Smooth muscle cell (in vitro differentiated cells): Measurements from ENCODE around the gene TMEM151A. TPM values are rescaled to one million over a fixed set of nuclear protein-coding genes. Genes with fewer than 3 reads are reported as not detected.

Experiments used
- DNase-seq: peaks from one replicate; lab custom pipeline; 2025; ENCODE audit not compliant: unreplicated experiment; lab: John Stamatoyannopoulos, UW
- H2AFZ ChIP-seq: fragments of 200-600 bp; sonication (generic); 2 replicates; pipeline ENCODE4 v1.6.0; 2016; ENCODE audit warnings: antibody characterized with exemption, low read depth, mild to moderate bottlenecking
- H3F3A ChIP-seq: fragments of 200-600 bp; sonication (generic); 2 replicates; pipeline ENCODE4 v1.6.0; 2017; ENCODE audit warnings: antibody characterized with exemption, low read depth
- H3K27ac ChIP-seq: fragments of 200-600 bp; sonication (generic); 2 replicates; pipeline ENCODE4 v1.5.1; 2016; ENCODE audit warnings: low read depth, mild to moderate bottlenecking
- H3K27me3 ChIP-seq: fragments of 200-600 bp; sonication (generic); 2 replicates; pipeline ENCODE4 v1.6.1; 2016; ENCODE audit warnings: low read depth, mild to moderate bottlenecking
- H3K36me3 ChIP-seq: fragments of 200-600 bp; sonication (generic); 2 replicates; pipeline ENCODE4 v1.5.1; 2016; ENCODE audit warnings: low read depth
- H3K4me1 ChIP-seq: fragments of 200-600 bp; sonication (generic); 2 replicates; pipeline ENCODE4 v1.5.1; 2016; ENCODE audit warnings: low read depth
- H3K4me2 ChIP-seq: fragments of 200-600 bp; sonication (generic); 2 replicates; pipeline ENCODE4 v1.6.0; 2016; ENCODE audit warnings: mild to moderate bottlenecking
- H3K4me3 ChIP-seq: fragments of 200-600 bp; sonication (generic); 2 replicates; pipeline ENCODE4 v1.5.1; 2016; ENCODE audit warnings: mild to moderate bottlenecking
- H3K79me2 ChIP-seq: fragments of 200-600 bp; sonication (generic); 2 replicates; pipeline ENCODE4 v1.6.0; 2016; ENCODE audit warnings: low read depth, mild to moderate bottlenecking
- H3K9ac ChIP-seq: fragments of 200-600 bp; sonication (generic); 2 replicates; pipeline ENCODE4 v1.6.0; 2016; ENCODE audit warnings: low read depth
- H3K9me3 ChIP-seq: fragments of 200-600 bp; sonication (generic); replicated peaks from 2 replicates; pipeline ENCODE4 v1.5.1; 2016; ENCODE audit warnings: low read depth
- H4K20me1 ChIP-seq: fragments of 200-600 bp; sonication (generic); 2 replicates; pipeline ENCODE4 v1.6.0; 2016; ENCODE audit warnings: low read depth
- WGBS: methylation state at CpG from one replicate; pipeline ENCODE4 v1.1.7; 2016; ENCODE audit warnings: low lambda C conversion rate; 5-methylcytosine and 5-hydroxymethylcytosine counted together
- polyA plus RNA-seq: library from polyadenylated mRNA; unstranded; fragments of >200 nt; fragmentation: Nextera tagmentation; extraction: Ambion mirVana; gene quantifications from 2 replicates; pipeline ENCODE4 v1.2.1, GENCODE V29; 2016
- total RNA-seq: library from RNA; depleted of rRNA; stranded (reverse); fragments of >200 nt; gene quantifications from 2 replicates; pipeline ENCODE4 v1.2.3, GENCODE V29; 2014
- TF ChIP-seq, protein P1 (sequence below): fragments of 200-600 bp; sonication (generic); IDR thresholded peaks from 2 replicates; pipeline ENCODE4 v1.5.1; 2017; ENCODE audit warnings: borderline replicate concordance, mild to moderate bottlenecking, antibody characterized with exemption; ENCODE audit not compliant: insufficient read depth, poor library complexity, severe bottlenecking

TMEM151A gene
- total and polyA plus RNA-seq, 2 experiments from 2014 or later: 0.18 to 0.64 TPM

DNA sequence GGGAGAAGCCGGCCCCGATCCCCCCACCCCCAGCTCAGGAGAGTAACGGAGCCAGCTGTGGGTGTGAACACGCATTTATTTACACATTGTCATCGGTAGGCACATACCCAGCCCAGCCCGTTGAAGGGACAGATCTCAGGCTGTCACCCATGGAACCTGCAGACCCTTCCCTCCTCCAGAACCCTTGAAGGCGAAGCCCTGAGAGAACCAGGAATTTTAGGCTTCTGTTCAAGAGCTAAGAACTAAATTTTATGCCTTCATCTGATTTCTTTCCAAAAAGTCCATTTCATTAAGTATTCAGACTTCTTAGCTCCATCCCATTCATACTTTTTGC, 53.6 kb downstream of the TMEM151A start:
- peak overlapping the region; percentile 89 for H2AFZ ChIP-seq
- H3K9ac ChIP-seq: peak overlapping the region; percentile 95
- H3K4me3 ChIP-seq: peak overlapping the region; percentile 95
- no peaks in the 10 kb centered on the region for H4K20me1 ChIP-seq
- H3F3A ChIP-seq: no peaks in the 10 kb centered on the region
- peaks cover 28% of the 10 kb centered on the region for H3K4me1 ChIP-seq
- no peak for DNase-seq
- H3K4me2 ChIP-seq: peak overlapping the region; percentile 91
- H3K27ac ChIP-seq: peak overlapping the region; percentile 88
- no peaks in the 10 kb centered on the region for H3K9me3 ChIP-seq
- TF ChIP-seq, protein P1, sequence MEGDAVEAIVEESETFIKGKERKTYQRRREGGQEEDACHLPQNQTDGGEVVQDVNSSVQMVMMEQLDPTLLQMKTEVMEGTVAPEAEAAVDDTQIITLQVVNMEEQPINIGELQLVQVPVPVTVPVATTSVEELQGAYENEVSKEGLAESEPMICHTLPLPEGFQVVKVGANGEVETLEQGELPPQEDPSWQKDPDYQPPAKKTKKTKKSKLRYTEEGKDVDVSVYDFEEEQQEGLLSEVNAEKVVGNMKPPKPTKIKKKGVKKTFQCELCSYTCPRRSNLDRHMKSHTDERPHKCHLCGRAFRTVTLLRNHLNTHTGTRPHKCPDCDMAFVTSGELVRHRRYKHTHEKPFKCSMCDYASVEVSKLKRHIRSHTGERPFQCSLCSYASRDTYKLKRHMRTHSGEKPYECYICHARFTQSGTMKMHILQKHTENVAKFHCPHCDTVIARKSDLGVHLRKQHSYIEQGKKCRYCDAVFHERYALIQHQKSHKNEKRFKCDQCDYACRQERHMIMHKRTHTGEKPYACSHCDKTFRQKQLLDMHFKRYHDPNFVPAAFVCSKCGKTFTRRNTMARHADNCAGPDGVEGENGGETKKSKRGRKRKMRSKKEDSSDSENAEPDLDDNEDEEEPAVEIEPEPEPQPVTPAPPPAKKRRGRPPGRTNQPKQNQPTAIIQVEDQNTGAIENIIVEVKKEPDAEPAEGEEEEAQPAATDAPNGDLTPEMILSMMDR: no peak
- 13% methylated on average over 7 of the region's 7 CpGs for WGBS
- peaks cover 31% of the 10 kb centered on the region for H3K79me2 ChIP-seq
- H3K27me3 ChIP-seq: no peaks in the 10 kb centered on the region
- no peaks in the 10 kb centered on the region for H3K36me3 ChIP-seq

Other genes starting within 250 kb of the TMEM151A start
- gene GAL3ST3, start 242.7 kb upstream of the TMEM151A start, total RNA-seq: 0.27 TPM in 1 of 2 replicates, not detected in the other
- 0.23 TPM in 1 of 2 replicates, not detected in the other for gene GAL3ST3, start 242.7 kb upstream of the TMEM151A start, polyA plus RNA-seq
- 104 and 125 TPM in 2 replicates for gene SF3B2, start 239.5 kb upstream of the TMEM151A start, total RNA-seq
- 182 and 203 TPM in 2 replicates for gene SF3B2, start 239.5 kb upstream of the TMEM151A start, polyA plus RNA-seq
- 48.0 and 87.6 TPM in 2 replicates for gene PACS1, start 221.6 kb upstream of the TMEM151A start, total RNA-seq
- 139 and 140 TPM in 2 replicates for gene PACS1, start 221.6 kb upstream of the TMEM151A start, polyA plus RNA-seq
- gene KLC2, start 34.2 kb upstream of the TMEM151A start, total RNA-seq: 8.9 and 11.5 TPM in 2 replicates
- 29.3 and 38.6 TPM in 2 replicates for gene KLC2, start 34.2 kb upstream of the TMEM151A start, polyA plus RNA-seq
- 53.3 and 57.7 TPM in 2 replicates for gene RAB1B, start 23.3 kb upstream of the TMEM151A start, total RNA-seq
- 20.9 and 23.3 TPM in 2 replicates for gene RAB1B, start 23.3 kb upstream of the TMEM151A start, polyA plus RNA-seq
- 5.1 and 12.2 TPM in 2 replicates for gene CNIH2, start 13.7 kb upstream of the TMEM151A start, total RNA-seq
- 13.7 and 17.0 TPM in 2 replicates for gene CNIH2, start 13.7 kb upstream of the TMEM151A start, polyA plus RNA-seq
- gene YIF1A, start 2.8 kb upstream of the TMEM151A start, total RNA-seq: 110 and 195 TPM in 2 replicates
- gene YIF1A, start 2.8 kb upstream of the TMEM151A start, polyA plus RNA-seq: 320 and 365 TPM in 2 replicates
- 29.0 and 35.5 TPM in 2 replicates for gene CD248, start 25.1 kb downstream of the TMEM151A start, total RNA-seq
- 196 and 287 TPM in 2 replicates for gene CD248, start 25.1 kb downstream of the TMEM151A start, polyA plus RNA-seq
- gene RIN1, start 44.5 kb downstream of the TMEM151A start, total RNA-seq: 7.5 and 18.0 TPM in 2 replicates
- 15.3 and 18.3 TPM in 2 replicates for gene RIN1, start 44.5 kb downstream of the TMEM151A start, polyA plus RNA-seq
- gene BRMS1, start 53.2 kb downstream of the TMEM151A start, total RNA-seq: 22.7 and 23.8 TPM in 2 replicates
- 44.2 and 56.7 TPM in 2 replicates for gene BRMS1, start 53.2 kb downstream of the TMEM151A start, polyA plus RNA-seq
- gene B4GAT1, start 55.7 kb downstream of the TMEM151A start, total RNA-seq: 26.5 and 27.1 TPM in 2 replicates
- 29.4 and 35.1 TPM in 2 replicates for gene B4GAT1, start 55.7 kb downstream of the TMEM151A start, polyA plus RNA-seq
- gene SLC29A2, start 79.9 kb downstream of the TMEM151A start, total RNA-seq: 3.5 TPM in 2 replicates
- 8.5 and 8.8 TPM in 2 replicates for gene SLC29A2, start 79.9 kb downstream of the TMEM151A start, polyA plus RNA-seq
- gene NPAS4, start 129.1 kb downstream of the TMEM151A start, total RNA-seq: 0.58 and 0.85 TPM in 2 replicates
- 0.84 and 1.1 TPM in 2 replicates for gene NPAS4, start 129.1 kb downstream of the TMEM151A start, polyA plus RNA-seq
- gene MRPL11, start 147.0 kb downstream of the TMEM151A start, total RNA-seq: 36.1 and 38.7 TPM in 2 replicates
- gene MRPL11, start 147.0 kb downstream of the TMEM151A start, polyA plus RNA-seq: 54.5 and 68.4 TPM in 2 replicates
- gene PELI3, start 175.0 kb downstream of the TMEM151A start, total RNA-seq: 2.1 and 3.8 TPM in 2 replicates
- 9.4 and 10.6 TPM in 2 replicates for gene PELI3, start 175.0 kb downstream of the TMEM151A start, polyA plus RNA-seq
- 34.6 and 59.2 TPM in 2 replicates for gene DPP3, start 188.5 kb downstream of the TMEM151A start, total RNA-seq
- gene DPP3, start 188.5 kb downstream of the TMEM151A start, polyA plus RNA-seq: 38.0 and 40.1 TPM in 2 replicates
- 25.9 and 30.1 TPM in 2 replicates for gene BBS1, start 218.7 kb downstream of the TMEM151A start, total RNA-seq
- gene BBS1, start 218.7 kb downstream of the TMEM151A start, polyA plus RNA-seq: 13.0 and 15.6 TPM in 2 replicates